GM12891 (cell line): Measurements from ENCODE around the gene UMAD1.
A peak's percentile ranks its signal among the peaks of the same experiment; 100 is the strongest.

Experiments
- DNase-seq: peaks from one replicate; pipeline ENCODE4 v3.0.0; 2011; ENCODE audit warnings: low spot score; ENCODE audit not compliant: insufficient read length
- FAIRE-seq: peaks from 2 replicates; lab custom pipeline; 2011; peaks lifted over from hg19 to GRCh38; lab: Jason Lieb, UNC
- PAX5 ChIP-seq: IDR thresholded peaks from 2 replicates; pipeline ENCODE4 v1.6.1; 2011; ENCODE audit warnings: low read length, moderate library complexity, mild to moderate bottlenecking; ENCODE audit not compliant: insufficient read depth, severe bottlenecking
- POLR2A ChIP-seq: IDR thresholded peaks from 2 replicates; pipeline ENCODE4 v1.6.1; 2011; ENCODE audit warnings: low read depth, low read length, control low read depth
- POLR2AphosphoS5 ChIP-seq: IDR thresholded peaks from 2 replicates; pipeline ENCODE4 v1.6.1; 2011; ENCODE audit warnings: low read depth, low read length, control low read depth
- POU2F2 ChIP-seq: IDR thresholded peaks from 2 replicates; pipeline ENCODE4 v1.6.1; 2011; ENCODE audit warnings: low read depth, mild to moderate bottlenecking, control low read depth, low read length, moderate library complexity
- SPI1 ChIP-seq: IDR thresholded peaks from 2 replicates; pipeline ENCODE4 v1.6.1; 2011; ENCODE audit warnings: low read depth, low read length, control low read depth
- TAF1 ChIP-seq: IDR thresholded peaks from 2 replicates; pipeline ENCODE4 v1.6.1; 2011; ENCODE audit warnings: low read depth, low read length, control low read depth

UMAD1 gene

DNA sequence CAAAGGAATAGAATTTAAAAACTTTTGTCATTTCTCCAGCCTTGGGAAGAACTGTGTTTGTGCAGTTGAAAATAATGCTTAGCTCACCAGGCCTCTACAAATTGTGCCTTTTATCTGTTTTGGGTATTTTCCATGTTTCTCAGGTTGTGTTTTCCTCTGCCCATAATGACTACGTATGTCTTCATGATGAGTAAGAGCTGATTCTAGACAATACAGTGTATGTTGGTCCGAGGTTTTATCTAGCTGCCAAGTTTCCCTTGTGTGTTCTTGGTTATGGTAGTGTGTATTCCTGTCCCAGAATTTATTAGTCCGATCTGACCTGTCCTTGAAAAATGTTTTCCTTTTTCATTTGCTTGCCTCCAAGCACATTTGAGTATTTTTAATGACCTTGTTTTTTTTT is 244.3 kb downstream of the UMAD1 start:
- no peak for TF ChIP-seq TAF1
- TF ChIP-seq POU2F2: no peak
- no peak for TF ChIP-seq POLR2AphosphoS5
- TF ChIP-seq POLR2A: no peak
- no peak for TF ChIP-seq SPI1
- TF ChIP-seq PAX5: no peak
- FAIRE-seq (no peak), DNase-seq (no peak)

DNA sequence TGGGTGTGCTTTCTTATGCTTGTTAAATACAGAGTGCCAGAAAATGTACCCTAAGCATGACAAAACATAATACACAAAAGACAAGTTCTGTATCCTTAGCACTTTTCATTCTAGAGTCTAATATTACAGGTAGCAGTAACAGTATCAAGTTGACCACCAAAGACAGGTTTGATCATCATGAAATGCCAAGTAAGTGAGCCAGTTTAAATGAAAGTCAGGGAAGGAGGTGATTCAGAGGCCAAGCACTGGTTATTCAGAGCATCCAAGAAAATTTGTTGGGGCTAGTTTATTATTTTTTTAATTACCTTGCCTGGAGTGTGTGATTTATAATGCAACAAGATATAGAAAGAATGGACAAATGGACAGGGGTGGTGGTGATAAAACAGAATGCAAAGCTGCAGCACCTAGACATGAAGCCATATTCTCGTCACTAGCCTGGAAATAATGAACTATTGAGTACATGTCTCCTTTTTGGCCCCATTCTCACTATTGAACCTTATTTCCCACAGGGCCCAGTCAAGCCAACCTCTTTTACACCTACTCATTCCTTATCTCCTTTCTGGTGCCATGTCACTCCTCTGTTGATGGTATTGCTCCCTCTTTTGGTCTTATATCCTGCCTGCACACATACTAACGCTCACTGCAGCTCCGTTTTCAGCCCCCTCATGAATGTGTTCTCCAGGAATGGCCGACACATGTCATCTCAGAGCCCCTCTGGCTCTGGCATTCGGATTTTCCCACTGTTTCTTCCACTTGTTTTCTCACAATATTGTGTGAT is 249.4 kb downstream of the UMAD1 start:
- no peak for TF ChIP-seq PAX5
- TF ChIP-seq POLR2A: no peak
- TF ChIP-seq POLR2AphosphoS5: no peak
- no peak for TF ChIP-seq SPI1
- no peak for TF ChIP-seq POU2F2
- no peak for TF ChIP-seq TAF1
- DNase-seq (no peak), FAIRE-seq (no peak)

DNA sequence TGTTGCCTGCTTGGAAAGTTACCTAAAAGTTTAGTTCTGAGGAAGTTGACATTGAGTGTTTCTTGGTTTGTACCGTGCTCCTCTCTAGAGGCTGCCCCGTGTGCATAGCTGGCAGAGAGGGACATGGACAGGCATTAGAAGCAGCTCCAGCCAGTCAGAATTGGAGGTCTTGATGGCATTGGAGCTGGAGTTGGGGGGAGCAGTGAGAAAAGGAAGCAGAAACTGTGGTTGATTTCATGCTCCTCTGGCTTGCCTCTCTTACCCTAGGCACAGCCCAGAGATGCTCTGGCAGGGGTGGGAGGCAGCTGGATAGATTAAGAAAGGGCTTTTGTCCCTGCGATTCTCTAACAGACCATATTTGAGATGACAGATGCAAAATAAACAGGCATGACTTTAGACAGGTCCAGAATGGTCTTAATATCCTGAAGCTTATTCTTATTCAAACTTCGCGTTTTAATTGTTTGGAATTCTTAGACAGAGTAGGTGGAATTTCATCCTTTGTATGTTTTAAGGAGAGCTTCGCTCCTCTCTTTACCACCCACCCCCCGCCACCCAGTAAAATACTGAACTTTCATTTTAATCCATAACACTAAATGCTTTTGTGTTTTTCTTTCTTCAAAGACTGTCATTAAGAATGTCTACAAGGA is 254.6 kb downstream of the UMAD1 start:
- DNase-seq (no peak), FAIRE-seq (no peak)
- no peak for TF ChIP-seq POLR2AphosphoS5
- TF ChIP-seq TAF1: no peak
- no peak for TF ChIP-seq POU2F2

DNA sequence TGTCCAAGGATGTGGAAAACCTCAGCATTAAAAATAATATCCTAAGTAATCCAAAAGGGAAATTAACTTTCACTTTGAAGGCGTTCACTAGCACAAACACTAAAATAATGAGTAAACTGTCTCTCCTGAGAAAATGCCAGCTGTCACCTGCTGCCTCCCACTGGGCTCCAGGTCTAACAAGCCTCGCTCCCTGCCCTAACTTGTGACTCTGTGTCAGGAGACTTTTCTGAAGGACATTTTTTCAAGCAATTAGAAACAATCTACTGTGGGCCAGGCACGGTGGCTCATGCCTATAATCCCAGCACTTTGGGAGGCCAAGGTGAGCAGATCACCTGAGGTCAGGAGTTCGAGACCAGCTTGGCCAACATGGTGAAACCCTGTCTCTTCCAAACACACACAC is 255.2 kb downstream of the UMAD1 start:
- FAIRE-seq (no peak), DNase-seq (no peak)
- no peak for TF ChIP-seq POLR2AphosphoS5
- no peak for TF ChIP-seq SPI1
- no peak for TF ChIP-seq POU2F2
- no peak for TF ChIP-seq TAF1
- TF ChIP-seq PAX5: no peak
- no peak for TF ChIP-seq POLR2A

DNA sequence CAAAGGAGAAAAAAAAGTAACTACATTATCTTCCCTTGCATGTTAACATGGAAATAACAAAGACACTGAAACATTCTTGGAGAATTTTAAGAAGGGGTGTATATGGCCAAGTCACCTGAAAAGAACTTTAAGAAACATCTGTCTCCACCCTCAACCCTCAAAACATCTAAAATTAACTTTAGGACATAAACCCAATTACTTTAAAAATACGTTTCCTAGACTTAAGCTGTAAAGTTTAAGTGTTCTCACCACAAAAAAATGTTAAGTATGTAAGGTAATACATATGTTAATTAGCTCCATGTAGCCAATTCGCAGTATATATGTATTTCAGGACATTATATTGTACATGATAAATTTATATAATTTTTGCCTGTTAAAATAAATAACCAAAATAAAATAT is 257.0 kb downstream of the UMAD1 start:
- TF ChIP-seq TAF1: no peak
- no peak for TF ChIP-seq SPI1
- no peak for TF ChIP-seq PAX5
- no peak for TF ChIP-seq POU2F2
- no peak for TF ChIP-seq POLR2AphosphoS5
- TF ChIP-seq POLR2A: no peak
- no peak for FAIRE-seq
- DNase-seq: no peak

DNA sequence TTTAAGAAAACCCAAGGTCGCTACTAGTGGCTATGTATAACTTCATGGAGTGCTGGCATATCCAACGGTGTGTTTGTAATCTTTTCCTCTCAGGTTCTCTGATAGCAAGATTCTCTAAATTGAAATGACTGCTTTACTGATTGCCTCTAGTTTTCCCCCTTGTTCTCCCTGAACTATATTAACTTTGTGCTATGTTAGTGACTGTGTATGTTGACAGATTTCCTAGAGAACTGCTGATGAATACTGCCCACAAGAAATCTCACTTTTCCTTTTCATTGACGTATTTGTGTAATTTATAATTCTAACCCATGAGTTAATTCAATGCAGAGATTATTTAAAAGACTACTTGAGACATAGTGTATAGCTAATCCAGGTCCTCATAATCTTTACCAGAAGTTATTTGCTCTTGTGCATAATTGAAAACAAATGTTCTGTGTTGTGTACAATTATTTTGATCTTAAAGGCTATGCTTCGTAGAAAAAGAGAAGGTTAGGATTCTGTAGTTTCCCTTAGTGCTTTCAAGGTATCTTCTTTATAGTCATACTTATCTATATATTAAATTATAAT is 257.5 kb downstream of the UMAD1 start:
- TF ChIP-seq TAF1 (no peak), POU2F2 (no peak), PAX5 (no peak), POLR2AphosphoS5 (no peak), POLR2A (no peak), SPI1 (no peak)
- DNase-seq (no peak), FAIRE-seq (no peak)

DNA sequence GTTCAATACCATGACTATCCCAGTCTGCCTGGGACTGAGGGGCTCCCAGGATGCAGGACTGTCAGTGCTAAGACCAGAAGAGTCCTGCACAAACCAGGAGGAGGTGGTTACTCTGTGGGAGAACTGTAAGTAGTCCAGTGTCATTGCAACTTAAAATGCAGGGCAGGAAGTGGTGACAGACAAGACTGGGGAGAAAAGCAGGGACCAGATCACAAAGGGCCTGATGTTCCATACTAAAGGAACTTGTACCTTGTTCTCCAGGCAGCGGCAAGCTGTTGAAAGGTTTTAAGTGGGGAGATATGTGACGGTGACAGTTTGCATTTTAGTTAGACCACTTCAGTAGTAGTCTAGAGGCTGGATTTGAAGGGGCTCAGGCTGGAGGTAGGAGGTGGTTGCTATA is 262.3 kb downstream of the UMAD1 start:
- FAIRE-seq: peak; percentile 16
- TF ChIP-seq POU2F2 (no peak), POLR2A (no peak), SPI1 (no peak), POLR2AphosphoS5 (no peak), PAX5 (no peak), TAF1 (no peak)
- DNase-seq: no peak

DNA sequence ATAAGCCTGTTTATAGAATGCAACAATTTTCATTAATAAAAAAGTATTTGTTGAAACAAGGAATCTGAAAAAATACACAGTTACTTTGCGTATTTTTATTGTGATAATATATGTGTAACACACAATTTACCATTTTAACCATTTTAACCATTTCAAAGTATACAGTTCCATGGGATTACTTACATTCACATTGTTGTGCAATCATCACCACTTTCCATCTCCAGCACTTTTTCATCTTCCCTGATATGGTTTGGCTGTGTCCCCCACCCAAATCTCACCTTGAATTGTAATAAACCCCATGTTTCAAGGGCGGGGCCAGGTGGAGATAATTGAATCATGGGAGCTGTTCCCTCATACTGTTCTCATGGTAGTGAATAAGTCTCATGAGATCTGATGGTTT is 266.8 kb downstream of the UMAD1 start:
- no peak for TF ChIP-seq POU2F2
- TF ChIP-seq POLR2A: no peak
- no peak for TF ChIP-seq TAF1
- TF ChIP-seq PAX5: no peak
- TF ChIP-seq POLR2AphosphoS5: no peak
- TF ChIP-seq SPI1: no peak
- FAIRE-seq (peak; percentile 35), DNase-seq (no peak)

DNA sequence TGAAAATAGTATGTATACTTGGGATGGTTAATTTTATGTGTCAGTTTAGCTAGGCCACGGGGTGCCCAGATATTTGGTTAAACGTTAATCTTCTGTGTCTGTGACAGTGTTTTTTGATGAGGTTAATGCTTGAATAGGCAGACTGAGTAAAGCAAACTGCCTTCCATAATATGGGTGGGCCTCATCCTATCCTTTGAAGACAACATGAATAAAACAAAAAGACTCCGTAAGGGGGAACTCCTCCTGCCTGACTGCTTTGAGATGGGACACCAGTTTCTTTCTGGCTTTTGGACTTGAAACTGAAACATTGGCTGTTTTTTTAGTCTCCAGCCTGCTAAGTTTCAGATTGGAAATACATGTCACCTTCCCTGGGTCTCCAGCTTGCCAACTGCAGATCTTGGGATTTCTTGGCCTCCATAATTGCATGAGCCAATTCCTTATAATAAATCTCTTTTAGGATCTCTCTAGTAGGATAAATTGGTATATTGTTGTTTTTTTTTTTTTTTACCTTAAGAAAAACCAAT is 268.1 kb downstream of the UMAD1 start:
- DNase-seq: no peak
- TF ChIP-seq PAX5 (no peak), POU2F2 (no peak), POLR2AphosphoS5 (no peak), POLR2A (no peak), SPI1 (no peak), TAF1 (no peak)
- FAIRE-seq: peak; percentile 40
